ENCODE results near the gene TRDMT1. TPM values are rescaled to one million over a fixed set of nuclear protein-coding genes. Genes with fewer than 3 reads are reported as not detected.

Gene TRDMT1
- polyA plus RNA-seq, 1 donor (not counting 4 experiments of a cell fraction or from before 2014, with no cell fraction given): 6.6 TPM

- DNase-seq (ENCODE audit: low read depth, low spot score): no peak
- Histone ChIP-seq H3K4me3 (ENCODE audit: control insufficient read depth in 2 of 3, extremely low read depth in 1 of 3, insufficient read depth in 2 of 3, low read depth in 1 of 3, low read length in 3 of 3) (no peak overlapping the region), H2AFZ (ENCODE audit: control insufficient read depth, low read length) (no peak overlapping the region), H3K9me1 (ENCODE audit: control insufficient read depth, extremely low read depth, insufficient read depth, low read length) (no peaks in the 10 kb centered on the region), H3K4me2 (ENCODE audit: control insufficient read depth, extremely low read depth, insufficient read depth, low read depth, low read length) (no peak overlapping the region), H3K4me1 (ENCODE audit: control insufficient read depth, extremely low read depth, insufficient read depth, low read length) (no peaks in the 10 kb centered on the region), H3K27ac (ENCODE audit: control insufficient read depth, insufficient read depth, low read length) (no peak overlapping the region), H3K9ac (ENCODE audit: control insufficient read depth, extremely low read depth, insufficient read depth, low read length) (no peak overlapping the region), H3K36me3 (ENCODE audit: control insufficient read depth in 2 of 2, extremely low read depth in 1 of 2, insufficient read depth in 2 of 2, low read length in 2 of 2) (no peaks in the 10 kb centered on the region), H4K20me1 (ENCODE audit: control insufficient read depth, extremely low read depth, insufficient read depth, low read length) (no peaks in the 10 kb centered on the region), H3K27me3 (ENCODE audit: control insufficient read depth, extremely low read depth, insufficient read depth, low read length) (no peaks in the 10 kb centered on the region), H3K9me3 (ENCODE audit: control insufficient read depth, low read depth, low read length) (no peaks in the 10 kb centered on the region), H3K79me2 (ENCODE audit: control insufficient read depth, insufficient read depth, low read length) (no peaks in the 10 kb centered on the region)
- TF ChIP-seq EZH2 (IDR thresholded peaks at IDR 0.05; ENCODE audit: low read length): no peak
- TF ChIP-seq, protein P1, sequence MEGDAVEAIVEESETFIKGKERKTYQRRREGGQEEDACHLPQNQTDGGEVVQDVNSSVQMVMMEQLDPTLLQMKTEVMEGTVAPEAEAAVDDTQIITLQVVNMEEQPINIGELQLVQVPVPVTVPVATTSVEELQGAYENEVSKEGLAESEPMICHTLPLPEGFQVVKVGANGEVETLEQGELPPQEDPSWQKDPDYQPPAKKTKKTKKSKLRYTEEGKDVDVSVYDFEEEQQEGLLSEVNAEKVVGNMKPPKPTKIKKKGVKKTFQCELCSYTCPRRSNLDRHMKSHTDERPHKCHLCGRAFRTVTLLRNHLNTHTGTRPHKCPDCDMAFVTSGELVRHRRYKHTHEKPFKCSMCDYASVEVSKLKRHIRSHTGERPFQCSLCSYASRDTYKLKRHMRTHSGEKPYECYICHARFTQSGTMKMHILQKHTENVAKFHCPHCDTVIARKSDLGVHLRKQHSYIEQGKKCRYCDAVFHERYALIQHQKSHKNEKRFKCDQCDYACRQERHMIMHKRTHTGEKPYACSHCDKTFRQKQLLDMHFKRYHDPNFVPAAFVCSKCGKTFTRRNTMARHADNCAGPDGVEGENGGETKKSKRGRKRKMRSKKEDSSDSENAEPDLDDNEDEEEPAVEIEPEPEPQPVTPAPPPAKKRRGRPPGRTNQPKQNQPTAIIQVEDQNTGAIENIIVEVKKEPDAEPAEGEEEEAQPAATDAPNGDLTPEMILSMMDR (optimal IDR thresholded peaks at IDR 0.05 in 1 of 3, IDR thresholded peaks at IDR 0.05 in 1 of 3, conservative IDR thresholded peaks at IDR 0.05 in 1 of 3; ENCODE audit: extremely low read depth in 1 of 3, insufficient read depth in 2 of 3, low read length in 3 of 3): no peak
- dilution Hi-C loops (cut with MboI; ENCODE audit: extremely low pct_ligation_motif_present, low sequenced_read_pairs): no loop called here
- no peak for FAIRE-seq
Observed at GRCh38 chr10:17126327-17126726, 75.1 kb downstream of the TRDMT1 start.

DNA sequence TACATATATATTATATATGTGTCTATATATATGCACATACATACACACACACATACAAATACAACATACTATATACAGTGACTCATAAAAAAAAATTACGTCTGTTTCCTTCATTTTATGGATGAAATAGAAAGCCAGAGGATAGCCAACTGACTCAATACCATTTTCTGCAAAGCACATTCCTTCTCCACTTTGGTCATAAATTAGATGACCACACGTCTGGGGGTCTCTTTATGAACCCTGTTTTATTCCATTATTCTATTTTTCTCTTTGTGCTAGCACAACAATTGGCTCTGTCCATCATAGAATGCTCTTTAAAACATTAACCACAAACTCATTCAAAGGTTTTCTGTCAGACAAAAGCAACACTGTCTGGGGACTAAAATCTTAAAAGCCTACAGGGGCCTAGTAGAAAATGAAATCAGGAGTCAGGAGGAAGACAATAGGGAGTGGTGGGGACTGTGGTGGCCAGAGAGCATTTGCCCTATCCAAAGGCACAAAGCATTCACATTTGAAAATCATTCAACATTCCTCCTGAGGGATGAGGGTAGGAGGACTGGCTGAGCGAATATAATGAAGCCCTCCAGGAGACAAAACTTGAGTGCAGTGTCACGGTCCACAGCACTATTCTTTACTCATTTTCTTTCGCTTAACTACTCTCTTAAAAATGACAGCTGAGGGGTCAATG lies 76.1 kb downstream of the TRDMT1 start:
- Histone ChIP-seq H3K4me3 (ENCODE audit: control insufficient read depth in 2 of 3, extremely low read depth in 1 of 3, insufficient read depth in 2 of 3, low read depth in 1 of 3, low read length in 3 of 3) (no peak overlapping the region), H3K9me3 (ENCODE audit: control insufficient read depth, low read depth, low read length) (no peaks in the 10 kb centered on the region), H3K9me1 (ENCODE audit: control insufficient read depth, extremely low read depth, insufficient read depth, low read length) (no peaks in the 10 kb centered on the region), H3K4me2 (ENCODE audit: control insufficient read depth, extremely low read depth, insufficient read depth, low read depth, low read length) (no peak overlapping the region), H3K27ac (ENCODE audit: control insufficient read depth, insufficient read depth, low read length) (no peak overlapping the region), H3K36me3 (ENCODE audit: control insufficient read depth in 2 of 2, extremely low read depth in 1 of 2, insufficient read depth in 2 of 2, low read length in 2 of 2) (no peaks in the 10 kb centered on the region), H4K20me1 (ENCODE audit: control insufficient read depth, extremely low read depth, insufficient read depth, low read length) (no peaks in the 10 kb centered on the region), H3K4me1 (ENCODE audit: control insufficient read depth, extremely low read depth, insufficient read depth, low read length) (no peaks in the 10 kb centered on the region), H3K79me2 (ENCODE audit: control insufficient read depth, insufficient read depth, low read length) (no peaks in the 10 kb centered on the region), H2AFZ (ENCODE audit: control insufficient read depth, low read length) (no peak overlapping the region), H3K9ac (ENCODE audit: control insufficient read depth, extremely low read depth, insufficient read depth, low read length) (no peak overlapping the region), H3K27me3 (ENCODE audit: control insufficient read depth, extremely low read depth, insufficient read depth, low read length) (no peaks in the 10 kb centered on the region)
- DNase-seq (ENCODE audit: low read depth, low spot score): no peak
- no peak for TF ChIP-seq EZH2 (IDR thresholded peaks at IDR 0.05; ENCODE audit: low read length)
- TF ChIP-seq, protein P1 (optimal IDR thresholded peaks at IDR 0.05 in 1 of 3, IDR thresholded peaks at IDR 0.05 in 1 of 3, conservative IDR thresholded peaks at IDR 0.05 in 1 of 3; ENCODE audit: extremely low read depth in 1 of 3, insufficient read depth in 2 of 3, low read length in 3 of 3): no peak
- no peak for FAIRE-seq
- dilution Hi-C loops (cut with MboI; ENCODE audit: extremely low pct_ligation_motif_present, low sequenced_read_pairs): no loop called here

Measured in keratinocyte (primary cell).